GM10266 (cell line): Measurements from ENCODE around the gene KLF7.

ENCODE experiments used
- DNase-seq: peaks from one replicate; pipeline ENCODE4 v3.0.0; 2012; ENCODE audit errors: extremely low spot score
- TF ChIP-seq, protein P1 (sequence below): IDR thresholded peaks from 2 replicates; pipeline ENCODE4 v1.5.1; 2012; ENCODE audit warnings: mild to moderate bottlenecking, low read depth; ENCODE audit not compliant: control insufficient read depth, insufficient read depth; ENCODE audit errors: missing control alignments

Gene KLF7

DNA sequence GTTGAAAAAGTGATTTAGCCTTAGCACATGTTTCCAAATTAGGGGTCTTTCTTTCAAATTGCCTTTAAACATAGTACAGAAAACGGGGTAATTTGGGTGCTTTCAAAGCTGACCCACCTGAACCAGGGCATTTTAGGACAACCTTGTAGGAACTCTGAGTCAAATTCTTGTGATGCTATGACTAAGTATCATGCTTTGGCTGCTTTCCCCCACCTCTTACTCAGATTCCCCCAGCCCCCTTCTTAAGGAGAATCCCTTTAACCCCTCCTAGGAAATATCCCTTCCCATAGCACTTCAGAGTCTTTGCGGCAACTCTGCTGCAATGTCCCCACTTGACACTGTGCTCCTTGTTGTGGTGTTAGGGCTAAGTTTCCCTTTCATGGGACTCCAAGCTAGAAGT is 18.6 kb upstream of the KLF7 start:
- DNase-seq, result no peak
- TF ChIP-seq, protein P1, sequence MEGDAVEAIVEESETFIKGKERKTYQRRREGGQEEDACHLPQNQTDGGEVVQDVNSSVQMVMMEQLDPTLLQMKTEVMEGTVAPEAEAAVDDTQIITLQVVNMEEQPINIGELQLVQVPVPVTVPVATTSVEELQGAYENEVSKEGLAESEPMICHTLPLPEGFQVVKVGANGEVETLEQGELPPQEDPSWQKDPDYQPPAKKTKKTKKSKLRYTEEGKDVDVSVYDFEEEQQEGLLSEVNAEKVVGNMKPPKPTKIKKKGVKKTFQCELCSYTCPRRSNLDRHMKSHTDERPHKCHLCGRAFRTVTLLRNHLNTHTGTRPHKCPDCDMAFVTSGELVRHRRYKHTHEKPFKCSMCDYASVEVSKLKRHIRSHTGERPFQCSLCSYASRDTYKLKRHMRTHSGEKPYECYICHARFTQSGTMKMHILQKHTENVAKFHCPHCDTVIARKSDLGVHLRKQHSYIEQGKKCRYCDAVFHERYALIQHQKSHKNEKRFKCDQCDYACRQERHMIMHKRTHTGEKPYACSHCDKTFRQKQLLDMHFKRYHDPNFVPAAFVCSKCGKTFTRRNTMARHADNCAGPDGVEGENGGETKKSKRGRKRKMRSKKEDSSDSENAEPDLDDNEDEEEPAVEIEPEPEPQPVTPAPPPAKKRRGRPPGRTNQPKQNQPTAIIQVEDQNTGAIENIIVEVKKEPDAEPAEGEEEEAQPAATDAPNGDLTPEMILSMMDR, result no peak

DNA sequence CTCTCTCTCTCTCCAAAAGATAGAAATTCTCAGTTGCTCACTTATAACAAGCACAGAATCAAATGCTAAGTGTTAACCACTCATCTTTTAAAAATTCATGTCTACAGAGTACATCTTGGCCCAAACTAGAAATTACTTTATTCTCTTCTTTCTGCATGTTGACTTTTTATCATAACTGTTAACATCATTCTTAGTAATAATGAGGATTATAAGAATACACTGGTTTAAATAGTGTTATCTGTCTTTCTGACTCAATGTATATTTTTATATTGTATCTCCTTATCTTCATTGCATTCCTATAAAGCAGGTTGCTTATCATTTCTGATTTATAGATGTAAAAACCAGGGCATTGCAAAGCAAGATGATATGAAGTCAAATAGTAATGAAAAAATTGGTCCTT is 17.8 kb upstream of the KLF7 start:
- TF ChIP-seq, protein P1, result no peak
- no peak for DNase-seq

DNA sequence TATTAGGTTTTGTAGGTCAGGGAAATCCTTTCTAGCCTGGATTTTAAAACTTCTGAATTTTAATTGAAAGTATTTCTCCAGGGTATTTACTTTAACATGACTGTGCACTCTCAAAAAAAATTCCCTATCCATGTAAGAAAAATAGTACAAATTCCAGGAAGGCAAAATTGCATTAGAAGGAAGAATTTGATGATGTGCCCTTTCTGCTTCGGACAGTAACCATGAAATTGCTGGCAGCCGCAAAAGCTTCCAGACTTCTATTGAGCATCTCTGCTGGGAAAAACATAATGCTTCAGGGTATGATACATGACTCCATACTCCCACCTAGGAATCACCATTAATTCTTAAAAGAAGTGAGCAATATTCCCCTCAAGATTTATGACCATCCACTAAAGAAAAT is 17.2 kb upstream of the KLF7 start:
- no peak for DNase-seq
- TF ChIP-seq, protein P1, result no peak

DNA sequence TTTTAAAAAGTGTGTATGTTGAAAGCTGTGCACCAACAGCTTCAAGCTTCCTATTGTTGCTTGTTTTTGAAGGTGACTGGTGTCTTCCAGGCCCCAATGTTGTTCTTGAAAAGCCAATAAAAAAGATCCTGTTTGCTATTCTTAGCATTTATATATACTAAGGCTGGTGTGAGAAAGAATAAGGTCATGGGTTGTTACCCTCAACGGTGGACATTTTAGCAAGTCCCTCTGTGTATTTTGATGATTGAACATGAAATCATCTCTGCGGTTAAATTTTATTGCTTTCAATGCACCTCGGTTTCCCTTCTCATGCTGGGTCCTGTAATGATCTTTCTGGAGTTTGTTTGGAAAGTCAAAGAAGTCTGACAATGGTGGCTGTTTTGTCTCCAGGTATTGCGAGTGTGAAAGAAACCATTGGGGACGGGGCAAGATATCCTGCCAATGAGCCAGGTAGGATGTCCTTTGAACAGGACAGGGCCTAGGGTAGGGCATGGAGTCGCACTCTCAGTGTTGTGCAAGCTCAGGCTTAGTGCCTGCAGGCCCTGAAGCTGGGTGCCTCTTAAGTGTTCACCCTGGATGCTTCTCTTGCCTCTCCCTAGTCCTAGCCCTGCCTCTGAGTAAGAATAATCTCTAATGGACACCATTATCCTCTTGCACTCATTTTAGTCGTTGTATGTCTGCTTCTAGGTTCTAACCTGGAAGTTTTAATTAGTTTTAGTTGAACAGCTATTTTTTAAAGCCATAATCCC is 16.0 kb upstream of the KLF7 start:
- no peak for DNase-seq
- TF ChIP-seq, protein P1, result no peak

DNA sequence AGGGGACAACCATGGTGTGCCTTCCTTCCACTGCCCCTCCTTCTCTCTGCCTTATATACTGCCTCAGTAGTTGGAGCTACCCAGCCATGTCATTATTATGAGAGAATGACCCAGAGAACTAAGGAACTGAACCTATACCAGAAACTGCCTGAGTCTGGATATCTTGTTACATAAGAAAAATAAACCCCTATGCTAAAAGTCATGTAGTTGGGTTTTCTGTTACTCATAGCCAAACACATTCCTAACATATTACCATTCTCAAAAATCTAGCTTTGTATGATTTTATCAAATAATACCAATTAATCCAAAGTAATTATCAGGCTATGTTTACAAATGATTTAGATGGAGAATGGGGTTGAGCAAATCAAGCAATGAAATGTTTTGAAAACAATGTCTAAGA is 15.0 kb upstream of the KLF7 start:
- DNase-seq, result no peak
- TF ChIP-seq, protein P1, result no peak

DNA sequence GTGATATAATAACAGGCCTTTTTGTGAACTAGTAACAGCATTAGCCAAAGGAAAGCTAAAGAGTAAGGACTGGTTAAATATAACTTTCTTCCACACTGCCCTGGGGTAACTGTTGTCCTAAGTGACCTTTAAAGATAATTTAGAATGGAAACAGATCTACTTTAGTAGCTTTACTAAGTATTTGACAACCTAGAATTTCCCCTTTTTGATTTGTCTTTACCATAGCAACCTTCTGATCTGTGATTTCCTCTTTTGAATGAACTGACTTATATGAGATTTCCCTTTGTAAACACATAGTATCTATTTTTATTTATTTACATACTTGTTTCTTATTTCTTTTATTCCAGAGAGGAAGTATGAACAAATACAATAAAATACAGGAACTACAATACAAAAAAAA is 10.5 kb upstream of the KLF7 start:
- no peak for DNase-seq
- TF ChIP-seq, protein P1, result no peak

DNA sequence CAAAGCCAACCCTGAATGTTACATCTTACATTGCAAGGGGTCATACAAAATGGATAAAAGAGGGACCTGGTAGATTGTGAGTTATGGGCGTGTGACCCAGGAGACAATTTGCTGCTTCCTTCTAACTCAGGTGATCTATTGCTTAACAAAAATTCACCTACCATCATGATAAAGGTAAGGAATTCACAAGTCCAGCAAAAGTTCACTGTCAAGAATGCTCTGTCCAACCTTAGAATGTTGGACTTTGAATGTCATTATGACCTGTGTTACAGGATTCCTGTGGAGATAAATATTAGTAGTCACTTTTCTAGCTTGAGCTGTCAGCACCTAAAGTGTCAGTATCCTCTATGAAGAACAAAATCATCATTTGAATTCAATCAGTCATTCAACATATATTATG is 7.9 kb upstream of the KLF7 start:
- no peak for DNase-seq
- TF ChIP-seq, protein P1, result no peak
